Measurements from ENCODE around the gene TRAPPC4. TPM values are rescaled to one million over a fixed set of nuclear protein-coding genes. Genes with fewer than 3 reads are reported as not detected.

TRAPPC4 gene
- total and polyA plus RNA-seq, 3 experiments from 2014 or later, result 125 to 154 (median 154) TPM

- Mint-ChIP-seq H3K9me3 (no peaks in the 10 kb centered on the region), H3K27me3 (peaks cover 0 to 3% of the 10 kb centered on the region in 2 donors), H3K4me1 (no peaks in the 10 kb centered on the region), H3K36me3 (peaks cover 0 to 26% (median 3%) of the 10 kb centered on the region in 3 donors), H3K27ac (peak overlapping the region in 2 of 8 donors; percentile 12 to 43), H3K4me3 (no peak overlapping the region)
- POLR2A ChIA-PET, result no interaction called here
- CTCF ChIA-PET, result interaction anchor here (1.6 kb wide), 1 partner anchor 10 kb away, joined by 3 read pairs; no protein-coding TSS in a partner anchor
- no peaks in the 10 kb centered on the region for H3K4me1 ChIP-seq (ENCODE audit: insufficient read depth, low read length)
- no peaks in the 10 kb centered on the region for H3K9me3 ChIP-seq (ENCODE audit: low read length)
- no peaks in the 10 kb centered on the region for H3K27me3 ChIP-seq (ENCODE audit: insufficient read depth, low read length, poor library complexity, severe bottlenecking)
- DNase-seq, result no peak
- H3K27ac ChIP-seq (ENCODE audit: low read depth, low read length), result no peak overlapping the region
- no peak overlapping the region for H3K4me3 ChIP-seq (ENCODE audit: low read length)
- H3K36me3 ChIP-seq (ENCODE audit: insufficient read depth, low read length), result peaks cover 7% of the 10 kb centered on the region
Observed at GRCh38 chr11:119041821-119042514, 23.4 kb downstream of the TRAPPC4 start.

- CTCF ChIA-PET, result no interaction called here
- H3K27me3 ChIP-seq (ENCODE audit: insufficient read depth, low read length, poor library complexity, severe bottlenecking), result no peaks in the 10 kb centered on the region
- no peaks in the 10 kb centered on the region for H3K9me3 Mint-ChIP-seq
- H3K4me3 Mint-ChIP-seq, result no peak overlapping the region
- no peak for DNase-seq
- POLR2A ChIA-PET, result no interaction called here
- H3K9me3 ChIP-seq (ENCODE audit: low read length), result no peaks in the 10 kb centered on the region
- peaks cover 16% of the 10 kb centered on the region for H3K36me3 ChIP-seq (ENCODE audit: insufficient read depth, low read length)
- no peak overlapping the region for H3K4me3 ChIP-seq (ENCODE audit: low read length)
- peaks cover 0 to 2% of the 10 kb centered on the region in 2 donors for H3K27me3 Mint-ChIP-seq
- no peaks in the 10 kb centered on the region for H3K4me1 Mint-ChIP-seq
- H3K36me3 Mint-ChIP-seq, result peaks cover 5 to 35% (median 6%) of the 10 kb centered on the region in 3 donors
- H3K27ac ChIP-seq (ENCODE audit: low read depth, low read length), result no peak overlapping the region
- no peak overlapping the region for H3K27ac Mint-ChIP-seq
- no peaks in the 10 kb centered on the region for H3K4me1 ChIP-seq (ENCODE audit: insufficient read depth, low read length)
Observed at GRCh38 chr11:119042927-119043326, 24.4 kb downstream of the TRAPPC4 start.

DNA sequence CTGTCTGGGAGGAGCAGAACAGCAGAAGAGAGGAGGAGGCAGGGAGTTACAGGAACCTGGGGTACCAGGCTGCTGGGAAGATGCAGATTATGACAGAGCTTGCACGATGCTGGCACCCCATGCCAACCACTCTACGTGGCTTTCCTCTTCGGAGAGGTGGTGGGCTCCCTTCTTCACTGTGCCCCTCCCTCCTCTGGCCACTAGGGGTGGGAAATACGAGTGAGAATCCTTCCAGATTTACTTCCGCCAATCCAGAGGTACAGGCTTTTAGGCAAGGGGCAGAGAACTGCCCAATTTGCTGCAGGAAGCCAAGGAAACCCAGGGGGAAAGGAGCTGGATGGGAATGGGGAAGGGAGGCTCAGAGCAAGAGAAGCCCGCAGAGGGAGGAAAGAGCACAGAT, 26.1 kb downstream of the TRAPPC4 start:
- ChIA-PET CTCF (no interaction called here), POLR2A (no interaction called here)
- no peak for DNase-seq
- H3K9me3 ChIP-seq (ENCODE audit: low read length), result no peaks in the 10 kb centered on the region
- H3K9me3 Mint-ChIP-seq, result no peaks in the 10 kb centered on the region
- no peaks in the 10 kb centered on the region for H3K27me3 ChIP-seq (ENCODE audit: insufficient read depth, low read length, poor library complexity, severe bottlenecking)
- H3K27ac ChIP-seq (ENCODE audit: low read depth, low read length), result no peak overlapping the region
- H3K4me1 Mint-ChIP-seq, result no peaks in the 10 kb centered on the region
- H3K4me3 ChIP-seq (ENCODE audit: low read length), result no peak overlapping the region
- peaks cover 31% of the 10 kb centered on the region for H3K36me3 ChIP-seq (ENCODE audit: insufficient read depth, low read length)
- H3K27me3 Mint-ChIP-seq, result no peaks in the 10 kb centered on the region
- no peak overlapping the region for H3K4me3 Mint-ChIP-seq
- H3K27ac Mint-ChIP-seq, result peak overlapping the region in 1 of 8 donors; percentile 19
- peaks cover 5 to 53% (median 10%) of the 10 kb centered on the region in 3 donors for H3K36me3 Mint-ChIP-seq
- H3K4me1 ChIP-seq (ENCODE audit: insufficient read depth, low read length), result no peaks in the 10 kb centered on the region

- POLR2A ChIA-PET, result interaction anchor here (0.8 kb wide), 1 partner anchor 346 kb away, joined by 3 read pairs; no protein-coding TSS in a partner anchor
- peaks cover 12 to 68% (median 13%) of the 10 kb centered on the region in 3 donors for H3K36me3 Mint-ChIP-seq
- no peak overlapping the region for H3K27ac ChIP-seq (ENCODE audit: low read depth, low read length)
- H3K27me3 ChIP-seq (ENCODE audit: insufficient read depth, low read length, poor library complexity, severe bottlenecking), result no peaks in the 10 kb centered on the region
- peaks cover 0 to 5% (median 4%) of the 10 kb centered on the region in 3 donors for H3K4me1 Mint-ChIP-seq
- H3K36me3 ChIP-seq (ENCODE audit: insufficient read depth, low read length), result peaks cover 43% of the 10 kb centered on the region
- no peak overlapping the region for H3K4me3 Mint-ChIP-seq
- CTCF ChIA-PET, result interaction anchor here (1.1 kb wide), 1 partner anchor 15 kb away, joined by 3 read pairs; no protein-coding TSS in a partner anchor
- no peaks in the 10 kb centered on the region for H3K9me3 Mint-ChIP-seq
- H3K4me1 ChIP-seq (ENCODE audit: insufficient read depth, low read length), result no peaks in the 10 kb centered on the region
- no peaks in the 10 kb centered on the region for H3K9me3 ChIP-seq (ENCODE audit: low read length)
- no peak for DNase-seq
- H3K27ac Mint-ChIP-seq, result no peak overlapping the region
- H3K4me3 ChIP-seq (ENCODE audit: low read length), result no peak overlapping the region
- H3K27me3 Mint-ChIP-seq, result no peaks in the 10 kb centered on the region
Observed at GRCh38 chr11:119046489-119046888, 27.9 kb downstream of the TRAPPC4 start.

DNA sequence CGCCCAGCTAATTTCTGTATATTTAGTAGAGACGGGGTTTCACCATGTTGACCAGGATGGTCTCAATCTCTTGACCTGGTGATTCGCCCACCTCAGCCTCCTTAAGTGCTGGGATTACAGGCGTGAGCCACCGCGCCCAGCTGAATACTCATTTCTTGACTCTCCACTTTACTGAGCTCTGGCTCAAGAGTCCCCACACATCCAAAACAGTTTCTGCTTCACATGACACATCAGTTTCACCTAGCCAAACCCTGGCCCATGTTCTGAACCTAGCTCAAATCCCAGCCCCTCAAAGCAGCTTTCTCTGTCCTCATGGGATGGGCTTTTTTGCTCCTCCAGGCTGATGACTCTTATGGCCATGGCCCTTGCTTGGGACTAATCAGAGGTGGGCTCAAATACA, 28.6 kb downstream of the TRAPPC4 start:
- H3K4me3 Mint-ChIP-seq, result no peak overlapping the region
- no peak for DNase-seq
- Histone ChIP-seq H3K36me3 (ENCODE audit: insufficient read depth, low read length) (peaks cover 50% of the 10 kb centered on the region), H3K27ac (ENCODE audit: low read depth, low read length) (no peak overlapping the region), H3K4me3 (ENCODE audit: low read length) (no peak overlapping the region), H3K9me3 (ENCODE audit: low read length) (no peaks in the 10 kb centered on the region), H3K27me3 (ENCODE audit: insufficient read depth, low read length, poor library complexity, severe bottlenecking) (no peaks in the 10 kb centered on the region), H3K4me1 (ENCODE audit: insufficient read depth, low read length) (no peaks in the 10 kb centered on the region)
- POLR2A ChIA-PET, result interaction anchor here (0.8 kb wide), 1 partner anchor 347 kb away, joined by 3 read pairs; no protein-coding TSS in a partner anchor
- H3K27me3 Mint-ChIP-seq, result no peaks in the 10 kb centered on the region
- H3K27ac Mint-ChIP-seq, result peak overlapping the region in 2 of 8 donors; percentile 24 to 73
- no peaks in the 10 kb centered on the region for H3K9me3 Mint-ChIP-seq
- H3K4me1 Mint-ChIP-seq, result peaks cover 0 to 12% (median 8%) of the 10 kb centered on the region in 3 donors
- CTCF ChIA-PET, result no interaction called here
- H3K36me3 Mint-ChIP-seq, result peaks cover 13 to 75% (median 15%) of the 10 kb centered on the region in 3 donors

DNA sequence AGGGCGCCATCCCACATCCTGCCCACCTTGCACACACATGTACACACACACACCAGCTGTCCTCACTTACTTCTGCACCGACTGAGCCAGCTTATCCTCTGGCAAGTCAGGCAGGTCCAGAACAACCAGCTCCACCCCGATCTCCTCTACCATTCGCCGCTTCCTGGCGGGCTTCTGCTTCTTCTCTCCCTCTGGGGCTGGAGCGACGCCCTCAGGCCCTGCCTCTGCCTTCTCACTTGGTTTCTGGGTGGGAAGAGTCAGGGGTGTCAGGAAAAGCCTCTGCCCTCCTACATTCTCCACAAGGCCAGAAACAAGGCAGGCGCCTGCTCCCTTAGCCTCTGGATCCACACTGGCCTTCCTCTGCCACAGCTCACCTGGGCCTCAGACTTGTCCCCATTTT, 30.1 kb downstream of the TRAPPC4 start:
- no peaks in the 10 kb centered on the region for H3K4me1 ChIP-seq (ENCODE audit: insufficient read depth, low read length)
- H3K4me3 Mint-ChIP-seq, result peak overlapping the region in 1 of 7 donors; percentile 69
- POLR2A ChIA-PET, result no interaction called here
- H3K27me3 Mint-ChIP-seq, result no peaks in the 10 kb centered on the region
- H3K27ac ChIP-seq (ENCODE audit: low read depth, low read length), result no peak overlapping the region
- no peak overlapping the region for H3K27ac Mint-ChIP-seq
- DNase-seq, result no peak
- H3K27me3 ChIP-seq (ENCODE audit: insufficient read depth, low read length, poor library complexity, severe bottlenecking), result no peaks in the 10 kb centered on the region
- H3K36me3 Mint-ChIP-seq, result peaks cover 19 to 90% (median 21%) of the 10 kb centered on the region in 3 donors
- H3K4me3 ChIP-seq (ENCODE audit: low read length), result no peak overlapping the region
- H3K4me1 Mint-ChIP-seq, result peaks cover 7 to 22% (median 13%) of the 10 kb centered on the region in 3 donors
- H3K9me3 ChIP-seq (ENCODE audit: low read length), result no peaks in the 10 kb centered on the region
- CTCF ChIA-PET, result no interaction called here
- H3K9me3 Mint-ChIP-seq, result no peaks in the 10 kb centered on the region
- H3K36me3 ChIP-seq (ENCODE audit: insufficient read depth, low read length), result peaks cover 63% of the 10 kb centered on the region

- no peaks in the 10 kb centered on the region for H3K9me3 Mint-ChIP-seq
- ChIA-PET CTCF (no interaction called here), POLR2A (no interaction called here)
- H3K4me1 ChIP-seq (ENCODE audit: insufficient read depth, low read length), result no peaks in the 10 kb centered on the region
- no peaks in the 10 kb centered on the region for H3K9me3 ChIP-seq (ENCODE audit: low read length)
- H3K4me3 Mint-ChIP-seq, result no peak overlapping the region
- H3K4me1 Mint-ChIP-seq, result peaks cover 9 to 26% (median 14%) of the 10 kb centered on the region in 3 donors
- H3K27ac ChIP-seq (ENCODE audit: low read depth, low read length), result no peak overlapping the region
- H3K27me3 ChIP-seq (ENCODE audit: insufficient read depth, low read length, poor library complexity, severe bottlenecking), result no peaks in the 10 kb centered on the region
- no peak for DNase-seq
- no peak overlapping the region for H3K4me3 ChIP-seq (ENCODE audit: low read length)
- peaks cover 19 to 94% (median 21%) of the 10 kb centered on the region in 3 donors for H3K36me3 Mint-ChIP-seq
- H3K36me3 ChIP-seq (ENCODE audit: insufficient read depth, low read length), result peaks cover 68% of the 10 kb centered on the region
- H3K27ac Mint-ChIP-seq, result peak overlapping the region in 1 of 8 donors; percentile 78
- no peaks in the 10 kb centered on the region for H3K27me3 Mint-ChIP-seq
Observed at GRCh38 chr11:119049081-119049480, 30.5 kb downstream of the TRAPPC4 start.

GRCh38 chr11:119051440-119052162, 33.0 kb downstream of the TRAPPC4 start:
- H3K4me3 Mint-ChIP-seq, result peak overlapping the region in 2 of 7 donors; percentile 8 to 34
- H3K27ac ChIP-seq (ENCODE audit: low read depth, low read length), result no peak overlapping the region

More at GRCh38 chr11:119051440-119052162, 33.0 kb downstream of the TRAPPC4 start:
- POLR2A ChIA-PET, result interaction anchor here (0.6 kb wide), 2 partner anchors 34 to 43 kb away, joined by 3 read pairs; no protein-coding TSS in a partner anchor
- H3K4me1 Mint-ChIP-seq, result peaks cover 24 to 44% (median 32%) of the 10 kb centered on the region in 3 donors
- H3K4me1 ChIP-seq (ENCODE audit: insufficient read depth, low read length), result peaks cover 13% of the 10 kb centered on the region
- no peak overlapping the region for H3K4me3 ChIP-seq (ENCODE audit: low read length)
- no peaks in the 10 kb centered on the region for H3K27me3 Mint-ChIP-seq
- H3K27ac Mint-ChIP-seq, result peak overlapping the region in 4 of 8 donors; percentile 43 to 73 (median 52)
- H3K9me3 ChIP-seq (ENCODE audit: low read length), result no peaks in the 10 kb centered on the region
- no peaks in the 10 kb centered on the region for H3K27me3 ChIP-seq (ENCODE audit: insufficient read depth, low read length, poor library complexity, severe bottlenecking)
- H3K36me3 Mint-ChIP-seq, result peaks cover 19 to 94% (median 20%) of the 10 kb centered on the region in 3 donors
- H3K9me3 Mint-ChIP-seq, result no peaks in the 10 kb centered on the region
- no peak for DNase-seq
- CTCF ChIA-PET, result interaction anchor here (1.2 kb wide), 1 partner anchor 32 kb away, joined by 3 read pairs; no protein-coding TSS in a partner anchor
- peaks cover 76% of the 10 kb centered on the region for H3K36me3 ChIP-seq (ENCODE audit: insufficient read depth, low read length)

All from CD8-positive, alpha-beta memory T cell (primary cell).